ENCODE measurements around the gene CD74. TPM values are rescaled to one million over a fixed set of nuclear protein-coding genes. Genes with fewer than 3 reads are reported as not detected.

The CD74 gene
- total RNA-seq, 3 donors from 2014 or later = 382 to 393 (median 392) TPM

GRCh38 chr5:150363185-150363584 lies 49.5 kb downstream of the CD74 start:
- no peak for TF ChIP-seq CTCF (IDR thresholded peaks at IDR 0.05)
- no peaks in the 10 kb centered on the region for H3K9me3 ChIP-seq
- H3K27me3 ChIP-seq = no peaks in the 10 kb centered on the region
- no peak for DNase-seq (ENCODE audit: low spot score in 2 of 2)
- peaks cover 0 to 2% of the 10 kb centered on the region in 2 donors for H3K4me1 ChIP-seq
- intact Hi-C loops (cut with DNase I; ENCODE audit: low total_unique reads) = no loop called here
- no peaks in the 10 kb centered on the region for H3K36me3 ChIP-seq
- no peak overlapping the region for H3K27ac ChIP-seq
- no peak overlapping the region for H3K4me3 ChIP-seq

GRCh38 chr5:150361301-150361700 lies 51.4 kb downstream of the CD74 start:
- no peak overlapping the region for H3K4me3 ChIP-seq
- no peak overlapping the region for H3K27ac ChIP-seq
- intact Hi-C loops (cut with DNase I; ENCODE audit: low total_unique reads) = no loop called here
- no peaks in the 10 kb centered on the region for H3K36me3 ChIP-seq
- no peak for DNase-seq (ENCODE audit: low spot score in 2 of 2)
- no peaks in the 10 kb centered on the region for H3K9me3 ChIP-seq
- peaks cover 0 to 3% of the 10 kb centered on the region in 2 donors for H3K4me1 ChIP-seq
- TF ChIP-seq POLR2A (IDR thresholded peaks at IDR 0.05) (no peak), POLR2AphosphoS5 (IDR thresholded peaks at IDR 0.05) (no peak), CTCF (IDR thresholded peaks at IDR 0.05) (no peak)
- no peaks in the 10 kb centered on the region for H3K27me3 ChIP-seq

GRCh38 chr5:150358261-150359095 lies 54.2 kb downstream of the CD74 start:
- H3K4me1 ChIP-seq = peaks cover 0 to 3% of the 10 kb centered on the region in 2 donors
- H3K36me3 ChIP-seq = no peaks in the 10 kb centered on the region
- peak overlapping the region; percentile 76 to 81 for H3K27ac ChIP-seq
- intact Hi-C loops (cut with DNase I; ENCODE audit: low total_unique reads) = no loop called here
- no peak for DNase-seq (ENCODE audit: low spot score in 2 of 2)
- no peaks in the 10 kb centered on the region for H3K27me3 ChIP-seq
- no peak for TF ChIP-seq POLR2A (IDR thresholded peaks at IDR 0.05)
- TF ChIP-seq CTCF (IDR thresholded peaks at IDR 0.05) = no peak
- TF ChIP-seq POLR2AphosphoS5 (IDR thresholded peaks at IDR 0.05) = no peak
- H3K4me3 ChIP-seq = peak overlapping the region; percentile 86 to 97 (median 94)
- no peaks in the 10 kb centered on the region for H3K9me3 ChIP-seq

- DNase-seq (ENCODE audit: low spot score in 2 of 2) = peak; percentile 96 to 97
- no peaks in the 10 kb centered on the region for H3K36me3 ChIP-seq
- H3K4me1 ChIP-seq = peaks cover 0 to 3% of the 10 kb centered on the region in 2 donors
- H3K27ac ChIP-seq = peak within 1 kb of the TSS; percentile 76 to 81
- no peaks in the 10 kb centered on the region for H3K27me3 ChIP-seq
- peak within 1 kb of the TSS; percentile 86 to 97 (median 94) for H3K4me3 ChIP-seq
- no peaks in the 10 kb centered on the region for H3K9me3 ChIP-seq
- TF ChIP-seq POLR2AphosphoS5 (IDR thresholded peaks at IDR 0.05) (peak in 2 of 3 donors; percentile 27 to 48), POLR2A (IDR thresholded peaks at IDR 0.05) (no peak)
- intact Hi-C loops (cut with DNase I; ENCODE audit: low total_unique reads) = no loop called here
Measured at GRCh38 chr5:150357326-150358260, 55.1 kb downstream of the CD74 start, which contains the start of gene TCOF1. TCOF1 (plus strand) TSS chr5:150357697; CDS start chr5:150357747, 50 bp downstream.

- Histone ChIP-seq H3K27ac (peak overlapping the region; percentile 34 to 76), H3K36me3 (no peaks in the 10 kb centered on the region), H3K9me3 (no peaks in the 10 kb centered on the region), H3K27me3 (no peaks in the 10 kb centered on the region), H3K4me1 (peaks cover 0 to 3% of the 10 kb centered on the region in 2 donors), H3K4me3 (peak overlapping the region; percentile 86 to 97 (median 94))
- intact Hi-C loops (cut with DNase I; ENCODE audit: low total_unique reads) = no loop called here
- TF ChIP-seq CTCF (IDR thresholded peaks at IDR 0.05) (no peak), POLR2AphosphoS5 (IDR thresholded peaks at IDR 0.05) (no peak), POLR2A (IDR thresholded peaks at IDR 0.05) (no peak)
- no peak for DNase-seq (ENCODE audit: low spot score in 2 of 2)
Measured at GRCh38 chr5:150356575-150357294, 56.0 kb downstream of the CD74 start.

All from breast epithelium (tissue), 4 donors.